ENCODE data around the gene NPHS1. TPM values are rescaled to one million over a fixed set of nuclear protein-coding genes. Genes with fewer than 3 reads are reported as not detected.

Gene NPHS1
- total RNA-seq, 2 donors from 2014 or later: not detected

DNA sequence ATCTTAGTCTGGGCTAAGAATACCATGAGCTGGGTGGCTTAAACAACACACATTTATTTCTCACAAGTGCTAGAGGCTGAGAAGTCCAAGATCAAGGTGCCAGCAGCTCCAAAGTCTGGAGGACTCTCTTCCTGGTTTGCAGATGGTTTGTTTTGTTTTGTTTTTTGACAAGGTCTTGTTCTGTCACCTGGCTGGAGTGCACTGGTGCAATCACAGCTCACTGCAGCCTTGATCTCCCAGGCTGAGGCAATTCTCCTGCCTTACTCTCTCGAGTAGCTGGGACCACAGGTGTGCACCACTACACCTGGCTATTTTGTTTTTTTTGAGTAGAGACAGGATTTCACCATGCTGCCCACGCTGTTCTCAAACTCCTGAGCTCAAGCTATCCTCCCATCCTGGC lies 31.6 kb upstream of the NPHS1 start:
- TF ChIP-seq, protein P1, sequence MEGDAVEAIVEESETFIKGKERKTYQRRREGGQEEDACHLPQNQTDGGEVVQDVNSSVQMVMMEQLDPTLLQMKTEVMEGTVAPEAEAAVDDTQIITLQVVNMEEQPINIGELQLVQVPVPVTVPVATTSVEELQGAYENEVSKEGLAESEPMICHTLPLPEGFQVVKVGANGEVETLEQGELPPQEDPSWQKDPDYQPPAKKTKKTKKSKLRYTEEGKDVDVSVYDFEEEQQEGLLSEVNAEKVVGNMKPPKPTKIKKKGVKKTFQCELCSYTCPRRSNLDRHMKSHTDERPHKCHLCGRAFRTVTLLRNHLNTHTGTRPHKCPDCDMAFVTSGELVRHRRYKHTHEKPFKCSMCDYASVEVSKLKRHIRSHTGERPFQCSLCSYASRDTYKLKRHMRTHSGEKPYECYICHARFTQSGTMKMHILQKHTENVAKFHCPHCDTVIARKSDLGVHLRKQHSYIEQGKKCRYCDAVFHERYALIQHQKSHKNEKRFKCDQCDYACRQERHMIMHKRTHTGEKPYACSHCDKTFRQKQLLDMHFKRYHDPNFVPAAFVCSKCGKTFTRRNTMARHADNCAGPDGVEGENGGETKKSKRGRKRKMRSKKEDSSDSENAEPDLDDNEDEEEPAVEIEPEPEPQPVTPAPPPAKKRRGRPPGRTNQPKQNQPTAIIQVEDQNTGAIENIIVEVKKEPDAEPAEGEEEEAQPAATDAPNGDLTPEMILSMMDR (IDR thresholded peaks at IDR 0.05): no peak
- H3K9me3 ChIP-seq: no peaks in the 10 kb centered on the region
- no peak for DNase-seq (ENCODE audit: low spot score)
- peaks cover 12% of the 10 kb centered on the region for H3K36me3 ChIP-seq
- no peaks in the 10 kb centered on the region for H3K27me3 ChIP-seq
- no peak overlapping the region for H3K27ac ChIP-seq
- H3K4me1 ChIP-seq: peaks cover 0 to 7% of the 10 kb centered on the region in 2 donors
- no peak overlapping the region for H3K4me3 ChIP-seq

DNA sequence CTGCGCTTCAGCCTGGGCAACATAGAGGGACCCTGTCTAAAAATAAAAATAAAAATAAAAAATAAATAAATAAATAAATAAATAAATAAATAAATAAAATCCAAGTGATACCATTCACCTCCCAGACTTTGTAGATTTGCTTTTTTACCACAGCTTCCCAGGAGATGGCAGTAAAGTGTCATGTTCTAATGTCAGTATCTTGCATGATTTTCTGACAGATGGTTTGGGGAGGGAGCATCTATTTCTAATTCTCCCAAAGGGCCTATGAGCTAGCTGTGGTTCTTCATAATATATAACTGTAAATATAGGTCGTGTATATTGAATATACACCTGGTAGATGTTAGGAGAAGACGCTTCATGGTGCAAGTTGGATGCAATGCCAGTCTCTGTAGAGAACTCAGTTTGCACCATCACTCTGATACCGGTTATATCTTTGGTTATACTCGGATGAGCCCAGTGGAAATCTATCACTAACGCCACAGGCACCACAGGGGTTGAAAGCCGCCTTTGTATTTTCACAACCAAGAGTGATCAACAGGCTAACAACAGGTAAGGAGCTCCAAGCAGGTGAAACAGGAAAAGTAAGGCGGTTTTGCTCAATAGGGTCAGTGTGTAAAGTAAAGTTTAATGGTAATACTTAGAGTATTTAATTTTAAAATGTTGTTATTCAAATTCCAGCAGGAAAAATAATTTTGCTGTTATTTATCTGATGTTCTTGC lies 30.0 kb upstream of the NPHS1 start:
- Histone ChIP-seq H3K4me3 (no peak overlapping the region), H3K27ac (no peak overlapping the region), H3K9me3 (no peaks in the 10 kb centered on the region), H3K27me3 (no peaks in the 10 kb centered on the region), H3K4me1 (peaks cover 0 to 7% of the 10 kb centered on the region in 2 donors), H3K36me3 (no peaks in the 10 kb centered on the region)
- no peak for DNase-seq (ENCODE audit: low spot score)
- TF ChIP-seq, protein P1 (IDR thresholded peaks at IDR 0.05): peak in 1 of 2 donors; percentile 61

DNA sequence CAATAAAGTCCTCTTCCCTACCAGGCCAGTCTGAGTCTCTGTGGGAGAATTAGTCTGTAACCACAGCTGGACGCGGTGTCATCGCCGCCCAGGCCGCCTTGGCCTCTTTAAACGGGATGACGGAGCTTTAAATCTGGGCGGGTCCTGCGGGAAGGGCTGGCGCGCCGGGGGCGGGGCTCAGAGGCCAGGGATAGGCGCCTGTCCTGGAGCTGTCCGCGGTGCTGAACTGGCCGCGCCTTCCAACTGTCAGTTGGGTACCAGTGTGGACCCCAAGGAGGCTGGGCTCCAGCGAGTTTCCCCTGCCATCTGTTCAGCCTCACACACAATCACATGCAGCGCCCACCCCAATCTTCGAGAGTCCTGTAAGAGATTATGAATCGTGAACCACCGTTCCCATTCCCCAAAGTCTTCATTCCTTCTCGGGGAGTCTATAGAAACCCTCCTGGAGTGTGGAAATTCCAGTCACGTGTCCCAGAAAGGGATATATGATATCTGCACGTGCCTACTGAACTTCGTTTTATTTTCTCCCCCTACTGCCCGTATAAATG lies 27.5 kb upstream of the NPHS1 start:
- no peaks in the 10 kb centered on the region for H3K36me3 ChIP-seq
- no peaks in the 10 kb centered on the region for H3K27me3 ChIP-seq
- TF ChIP-seq, protein P1 (IDR thresholded peaks at IDR 0.05): no peak
- H3K9me3 ChIP-seq: no peaks in the 10 kb centered on the region
- peak; percentile 86 for DNase-seq (ENCODE audit: low spot score)
- H3K4me3 ChIP-seq: no peak overlapping the region
- peaks cover 0 to 7% of the 10 kb centered on the region in 2 donors for H3K4me1 ChIP-seq
- no peak overlapping the region for H3K27ac ChIP-seq

DNA sequence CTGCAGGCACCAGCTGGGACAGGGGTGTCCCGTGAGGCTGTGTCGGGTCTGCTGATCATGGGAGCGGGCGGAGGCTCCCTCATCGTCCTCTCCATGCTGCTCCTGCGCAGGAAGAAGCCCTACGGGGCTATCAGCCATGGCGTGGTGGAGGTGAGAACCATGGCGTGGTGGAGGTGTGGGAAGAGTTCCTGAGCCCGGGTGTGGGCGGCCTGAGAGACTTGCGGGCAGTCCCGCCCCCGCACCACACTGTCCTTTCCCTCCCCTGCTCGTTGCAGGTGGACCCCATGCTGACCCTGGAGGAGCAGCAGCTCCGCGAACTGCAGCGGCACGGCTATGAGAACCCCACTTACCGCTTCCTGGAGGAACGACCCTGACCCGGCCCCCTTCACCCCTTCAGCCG lies 26.8 kb upstream of the NPHS1 start:
- no peaks in the 10 kb centered on the region for H3K27me3 ChIP-seq
- H3K4me1 ChIP-seq: peaks cover 0 to 7% of the 10 kb centered on the region in 2 donors
- H3K9me3 ChIP-seq: no peaks in the 10 kb centered on the region
- no peaks in the 10 kb centered on the region for H3K36me3 ChIP-seq
- H3K27ac ChIP-seq: no peak overlapping the region
- no peak for DNase-seq (ENCODE audit: low spot score)
- TF ChIP-seq, protein P1 (IDR thresholded peaks at IDR 0.05): no peak
- no peak overlapping the region for H3K4me3 ChIP-seq

DNA sequence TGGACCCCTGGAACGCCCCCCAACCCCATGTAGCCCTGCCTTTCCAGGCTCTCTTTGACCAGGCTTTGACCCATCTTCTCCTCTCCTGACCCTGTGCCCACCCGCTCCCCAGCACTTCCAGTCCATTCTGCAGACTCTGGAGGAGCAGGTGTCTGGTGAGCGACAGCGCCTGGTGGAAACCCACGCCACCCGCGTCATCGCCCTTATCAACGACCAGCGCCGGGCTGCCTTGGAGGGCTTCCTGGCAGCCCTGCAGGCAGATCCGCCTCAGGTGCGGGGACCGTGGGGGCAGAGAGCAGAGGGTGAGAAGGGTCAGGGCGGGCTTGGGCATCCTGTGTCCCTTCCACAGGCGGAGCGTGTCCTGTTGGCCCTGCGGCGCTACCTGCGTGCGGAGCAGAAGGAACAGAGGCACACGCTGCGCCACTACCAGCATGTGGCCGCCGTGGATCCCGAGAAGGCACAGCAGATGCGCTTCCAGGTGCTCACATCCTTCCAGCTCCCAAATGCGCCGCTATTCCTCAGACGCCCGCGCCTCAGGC lies 22.2 kb upstream of the NPHS1 start:
- TF ChIP-seq, protein P1 (IDR thresholded peaks at IDR 0.05): no peak
- H3K4me1 ChIP-seq: peaks cover 0 to 14% of the 10 kb centered on the region in 2 donors
- H3K9me3 ChIP-seq: no peaks in the 10 kb centered on the region
- H3K4me3 ChIP-seq: no peak overlapping the region
- no peak overlapping the region for H3K27ac ChIP-seq
- H3K36me3 ChIP-seq: no peaks in the 10 kb centered on the region
- H3K27me3 ChIP-seq: no peaks in the 10 kb centered on the region
- no peak for DNase-seq (ENCODE audit: low spot score)
